Keratinocyte (primary cell): ENCODE data around the gene STX16. TPM values are rescaled to one million over a fixed set of nuclear protein-coding genes. Genes with fewer than 3 reads are reported as not detected.

ENCODE experiments used
- DNase-seq: peaks from one replicate; pipeline ENCODE4 v3.0.0-alpha.2; 2011; ENCODE audit warnings: low read depth, missing footprints, low spot score
- FAIRE-seq: peaks from 2 replicates; lab custom pipeline; 2011; peaks lifted over from hg19 to GRCh38; lab: Jason Lieb, UNC
- H2AFZ ChIP-seq: 2 replicates; pipeline ENCODE4 v1.6.0; 2012; ENCODE audit warnings: low read length, control low read depth, inconsistent platforms; ENCODE audit not compliant: control insufficient read depth
- H3K27ac ChIP-seq: 2 replicates; pipeline ENCODE4 v1.5.1; 2011; ENCODE audit warnings: low read length; ENCODE audit not compliant: control insufficient read depth, insufficient read depth
- H3K27me3 ChIP-seq: 3 replicates; pipeline ENCODE4 v1.6.0; 2011; ENCODE audit warnings: low read length; ENCODE audit not compliant: control insufficient read depth, insufficient read depth; ENCODE audit errors: extremely low read depth
- H3K36me3 ChIP-seq, 2 experiments: 2 replicates in 1 of 2; 3 replicates in 1 of 2; pipeline ENCODE4 v1.5.1; 2011; ENCODE audit warnings: low read length in 2 of 2, mild to moderate bottlenecking in 1 of 2; ENCODE audit not compliant: control insufficient read depth in 2 of 2, insufficient read depth in 2 of 2; ENCODE audit errors: extremely low read depth in 1 of 2
- H3K4me1 ChIP-seq: 3 replicates; pipeline ENCODE4 v1.5.1; 2011; ENCODE audit warnings: low read length; ENCODE audit not compliant: control insufficient read depth, insufficient read depth; ENCODE audit errors: extremely low read depth
- H3K4me2 ChIP-seq: 3 replicates; pipeline ENCODE4 v1.6.0; 2011; ENCODE audit warnings: low read depth, low read length; ENCODE audit not compliant: control insufficient read depth, insufficient read depth; ENCODE audit errors: extremely low read depth
- H3K4me3 ChIP-seq, 3 experiments: fragments of 200-600 bp in 1 of 3; sonication (generic) in 1 of 3; 2 replicates in 2 of 3; 3 replicates in 1 of 3; pipeline ENCODE4 v1.5.1; 2011 to 2016; ENCODE audit warnings: low read length in 3 of 3, mild to moderate bottlenecking in 3 of 3, control low read depth in 2 of 3, inconsistent platforms in 1 of 3, low read depth in 1 of 3, mixed read lengths in 1 of 3, mixed run types in 1 of 3, moderate library complexity in 1 of 3; ENCODE audit not compliant: control insufficient read depth in 2 of 3, insufficient read depth in 2 of 3; ENCODE audit errors: extremely low read depth in 1 of 3
- H3K79me2 ChIP-seq: 2 replicates; pipeline ENCODE4 v1.6.0; 2012; ENCODE audit warnings: low read length; ENCODE audit not compliant: control insufficient read depth, insufficient read depth
- H3K9ac ChIP-seq: 3 replicates; pipeline ENCODE4 v1.6.0; 2011; ENCODE audit warnings: low read length; ENCODE audit not compliant: control insufficient read depth, insufficient read depth; ENCODE audit errors: extremely low read depth
- H3K9me1 ChIP-seq: 3 replicates; pipeline ENCODE4 v1.6.0; 2011; ENCODE audit warnings: low read length; ENCODE audit not compliant: control insufficient read depth, insufficient read depth; ENCODE audit errors: extremely low read depth
- H3K9me3 ChIP-seq: 2 replicates; pipeline ENCODE4 v1.5.1; 2012; ENCODE audit warnings: low read depth, low read length; ENCODE audit not compliant: control insufficient read depth
- H4K20me1 ChIP-seq: 3 replicates; pipeline ENCODE4 v1.6.0; 2011; ENCODE audit warnings: low read length; ENCODE audit not compliant: control insufficient read depth, insufficient read depth; ENCODE audit errors: extremely low read depth
- CTCF ChIP-seq, 3 experiments: IDR thresholded peaks in 1 of 3; conservative IDR thresholded peaks in 1 of 3; optimal IDR thresholded peaks in 1 of 3; 2 replicates in 2 of 3; 3 replicates in 1 of 3; pipeline versions ENCODE3 to v1.5.1; 2011; ENCODE audit warnings: low read length in 3 of 3, mild to moderate bottlenecking in 3 of 3, moderate library complexity in 2 of 3, control low read depth in 1 of 3, inconsistent platforms in 1 of 3; ENCODE audit not compliant: insufficient read depth in 2 of 3; ENCODE audit errors: extremely low read depth in 1 of 3
- EZH2 ChIP-seq: IDR thresholded peaks from one replicate; pipeline ENCODE4 v1.6.1; 2012; ENCODE audit warnings: inconsistent platforms, mild to moderate bottlenecking, low read length, moderate library complexity
- dilution Hi-C: fragments of 300-500 bp; cut with MboI; formaldehyde crosslinking; loops from one replicate; pipeline ENCODE4 v1.7.0; 2020; ENCODE audit warnings: low sequenced_read_pairs; ENCODE audit not compliant: extremely low pct_ligation_motif_present
- polyA plus RNA-seq, 5 experiments: library from polyadenylated mRNA; depleted of rRNA in 3 of 5; stranded (reverse) in 3 of 5; stranded (forward) in 1 of 5; unstranded in 1 of 5; fragments of >200 nt; gene quantifications; 1 replicate in 1 of 5; 2 replicates in 3 of 5; 3 replicates in 1 of 5; pipeline versions ENCODE4 v1.2.1 to v1.2.3, GENCODE V29; 2011 to 2012; ENCODE audit warnings: missing spikeins in 2 of 5, low read depth in 1 of 5, low replicate concordance in 1 of 5

The STX16 gene
- polyA plus RNA-seq, 1 donor (not counting 4 experiments of a cell fraction or from before 2014, with no cell fraction given) = 69.7 TPM

- DNase-seq = no peak
- dilution Hi-C loops = no loop called here
- Histone ChIP-seq H3K9ac (no peak overlapping the region), H3K27ac (no peak overlapping the region), H3K4me1 (no peaks in the 10 kb centered on the region), H3K4me3 (no peak overlapping the region), H3K9me3 (no peaks in the 10 kb centered on the region), H3K4me2 (no peak overlapping the region), H3K27me3 (no peaks in the 10 kb centered on the region), H3K79me2 (peaks cover 59% of the 10 kb centered on the region), H3K9me1 (no peaks in the 10 kb centered on the region), H4K20me1 (peaks cover 5% of the 10 kb centered on the region), H2AFZ (no peak overlapping the region), H3K36me3 (peaks cover 20 to 37% of the 10 kb centered on the region in 2 experiments)
- TF ChIP-seq EZH2 (no peak), CTCF (optimal IDR thresholded peaks at IDR 0.05 in 1 of 3, IDR thresholded peaks at IDR 0.05 in 1 of 3, conservative IDR thresholded peaks at IDR 0.05 in 1 of 3; ENCODE audit: extremely low read depth in 1 of 3, insufficient read depth in 2 of 3, low read length in 3 of 3) (no peak)
- no peak for FAIRE-seq
These were observed 14.5 kb downstream of the STX16 start for GRCh38 chr20:58665606-58666005.

- Histone ChIP-seq H3K36me3 (peaks cover 20 to 32% of the 10 kb centered on the region in 2 experiments), H2AFZ (no peak overlapping the region), H4K20me1 (peaks cover 3% of the 10 kb centered on the region), H3K9me3 (no peaks in the 10 kb centered on the region), H3K4me3 (no peak overlapping the region), H3K79me2 (peaks cover 50% of the 10 kb centered on the region), H3K27ac (no peak overlapping the region), H3K4me2 (no peak overlapping the region), H3K9ac (no peak overlapping the region), H3K9me1 (no peaks in the 10 kb centered on the region), H3K27me3 (no peaks in the 10 kb centered on the region), H3K4me1 (no peaks in the 10 kb centered on the region)
- dilution Hi-C loops = no loop called here
- TF ChIP-seq EZH2 (no peak), CTCF (optimal IDR thresholded peaks at IDR 0.05 in 1 of 3, IDR thresholded peaks at IDR 0.05 in 1 of 3, conservative IDR thresholded peaks at IDR 0.05 in 1 of 3; ENCODE audit: extremely low read depth in 1 of 3, insufficient read depth in 2 of 3, low read length in 3 of 3) (no peak)
- no peak for DNase-seq
- FAIRE-seq = no peak
These were observed 15.6 kb downstream of the STX16 start for GRCh38 chr20:58666702-58667101.
